DOHH2 (cell line): ENCODE measurements around the gene RASAL3.

ENCODE experiments used
- H3F3A ChIP-seq: fragments of 200-600 bp; sonication (generic), shearing (Covaris generic); 2 replicates; pipeline ENCODE4 v1.6.0; 2016; ENCODE audit warnings: antibody characterized with exemption, mild to moderate bottlenecking; ENCODE audit not compliant: control insufficient read depth, insufficient read depth
- H3K27ac ChIP-seq: fragments of 200-600 bp; sonication (generic); 2 replicates; pipeline ENCODE4 v1.5.1; 2014; ENCODE audit warnings: low read depth, mild to moderate bottlenecking, low read length, moderate library complexity
- H3K27me3 ChIP-seq: fragments of 200-600 bp; sonication (generic); 2 replicates; pipeline ENCODE4 v1.6.1; 2014; ENCODE audit warnings: mild to moderate bottlenecking, low read length, mixed read lengths; ENCODE audit not compliant: control insufficient read depth
- H3K36me3 ChIP-seq: fragments of 200-600 bp; sonication (generic); 2 replicates; pipeline ENCODE4 v1.6.1; 2014; ENCODE audit warnings: mild to moderate bottlenecking, low read length, moderate library complexity, mixed read lengths; ENCODE audit not compliant: control insufficient read depth
- H3K4me1 ChIP-seq: fragments of 200-600 bp; sonication (generic); 2 replicates; pipeline ENCODE4 v1.6.1; 2014; ENCODE audit warnings: mild to moderate bottlenecking, low read length, mixed read lengths; ENCODE audit not compliant: control insufficient read depth
- H3K4me2 ChIP-seq: fragments of 200-600 bp; sonication (generic); 2 replicates; pipeline ENCODE4 v1.6.0; 2014; ENCODE audit warnings: mild to moderate bottlenecking, low read length, moderate library complexity
- H3K4me3 ChIP-seq: fragments of 200-600 bp; sonication (generic); 2 replicates; pipeline ENCODE4 v1.5.1; 2014; ENCODE audit warnings: mild to moderate bottlenecking, low read length, mixed read lengths
- H3K79me2 ChIP-seq: fragments of 200-600 bp; sonication (generic); 2 replicates; pipeline ENCODE4 v1.6.1; 2014; ENCODE audit warnings: mild to moderate bottlenecking, low read length, mixed read lengths; ENCODE audit not compliant: control insufficient read depth
- H3K9me2 ChIP-seq: fragments of 200-600 bp; sonication (generic); replicated peaks from 2 replicates; pipeline ENCODE4 v1.6.1; 2014; ENCODE audit warnings: mild to moderate bottlenecking, low read length, mixed read lengths; ENCODE audit not compliant: control insufficient read depth
- H3K9me3 ChIP-seq: fragments of 200-600 bp; sonication (generic); 2 replicates; pipeline ENCODE4 v1.6.1; 2014; ENCODE audit warnings: antibody characterized with exemption, low read length, mixed read lengths; ENCODE audit not compliant: control insufficient read depth, insufficient read depth
- H4K20me1 ChIP-seq: fragments of 200-600 bp; sonication (generic); 2 replicates; pipeline ENCODE4 v1.6.0; 2014; ENCODE audit warnings: low read depth, mild to moderate bottlenecking, antibody characterized with exemption, low read length, moderate library complexity; ENCODE audit not compliant: control insufficient read depth, insufficient read depth
- CTCF ChIP-seq: fragments of 200-600 bp; sonication (generic); IDR thresholded peaks from one replicate; pipeline ENCODE4 v1.5.1; 2014; ENCODE audit warnings: antibody characterized with exemption, mild to moderate bottlenecking, low read depth, low read length; ENCODE audit not compliant: poor library complexity, severe bottlenecking
- EZH2phosphoT487 ChIP-seq: fragments of 200-600 bp; sonication (generic); IDR thresholded peaks from 2 replicates; pipeline ENCODE4 v1.6.1; 2017; ENCODE audit warnings: borderline replicate concordance, mild to moderate bottlenecking, antibody characterized with exemption, low read length, moderate library complexity, mixed read lengths

The RASAL3 gene

GRCh38 chr19:15456871-15457700 is 7.3 kb downstream of the RASAL3 start:
- Histone ChIP-seq H3K79me2 (no peaks in the 10 kb centered on the region), H3K27ac (no peak overlapping the region), H3F3A (0 out of 2 replicates have a peak, but pooled peaks cover 2% of the 10 kb centered on the region), H3K9me2 (no peaks in the 10 kb centered on the region), H3K9me3 (no peaks in the 10 kb centered on the region), H3K4me3 (no peak overlapping the region), H3K36me3 (peaks cover 26% of the 10 kb centered on the region), H3K4me1 (no peaks in the 10 kb centered on the region), H3K27me3 (no peaks in the 10 kb centered on the region), H3K4me2 (no peak overlapping the region), H4K20me1 (no peaks in the 10 kb centered on the region)
- TF ChIP-seq CTCF: no peak
- TF ChIP-seq EZH2phosphoT487: no peak

- TF ChIP-seq CTCF (no peak), EZH2phosphoT487 (no peak)
- peaks cover 32% of the 10 kb centered on the region for H3K36me3 ChIP-seq
- no peaks in the 10 kb centered on the region for H3K9me2 ChIP-seq
- no peaks in the 10 kb centered on the region for H3K4me1 ChIP-seq
- no peak overlapping the region for H3K4me3 ChIP-seq
- H3K27me3 ChIP-seq: no peaks in the 10 kb centered on the region
- peaks cover 8% of the 10 kb centered on the region for H3F3A ChIP-seq
- no peaks in the 10 kb centered on the region for H3K9me3 ChIP-seq
- H3K4me2 ChIP-seq: no peak overlapping the region
- no peaks in the 10 kb centered on the region for H4K20me1 ChIP-seq
- H3K27ac ChIP-seq: no peak overlapping the region
- no peaks in the 10 kb centered on the region for H3K79me2 ChIP-seq
Observed at GRCh38 chr19:15456441-15456840, 7.9 kb downstream of the RASAL3 start.

- H3K79me2 ChIP-seq: no peaks in the 10 kb centered on the region
- H3K4me2 ChIP-seq: no peak overlapping the region
- no peaks in the 10 kb centered on the region for H3K27me3 ChIP-seq
- H4K20me1 ChIP-seq: no peaks in the 10 kb centered on the region
- H3K27ac ChIP-seq: no peak overlapping the region
- no peaks in the 10 kb centered on the region for H3K9me3 ChIP-seq
- H3F3A ChIP-seq: peaks cover 12% of the 10 kb centered on the region
- H3K4me3 ChIP-seq: no peak overlapping the region
- TF ChIP-seq CTCF (no peak), EZH2phosphoT487 (no peak)
- H3K36me3 ChIP-seq: peaks cover 32% of the 10 kb centered on the region
- H3K4me1 ChIP-seq: no peaks in the 10 kb centered on the region
- H3K9me2 ChIP-seq: no peaks in the 10 kb centered on the region
Observed at GRCh38 chr19:15455996-15456395, 8.3 kb downstream of the RASAL3 start.
